HT-29 (cell line): ENCODE measurements around the gene ZC3H4. TPM values are rescaled to one million over a fixed set of nuclear protein-coding genes. Genes with fewer than 3 reads are reported as not detected.
"Not testable (repeated sequence)": the region's sequence is repeated elsewhere in the genome, so short reads cannot be mapped to it uniquely, and the experiment has no call there.

Experiments used
- DNase-seq: peaks from one replicate; pipeline ENCODE4 v3.0.0-alpha.2; 2015; ENCODE audit warnings: low spot score
- total RNA-seq: library from RNA; depleted of rRNA; stranded (reverse); fragments of >200 nt; shearing (Covaris generic); gene quantifications from 2 replicates; pipeline ENCODE4 v1.2.3, GENCODE V29; 2014

The ZC3H4 gene
- total RNA-seq, 1 experiment from 2014 or later: 36.7 TPM

- peak; percentile 75 for DNase-seq
Observed at GRCh38 chr19:47107953-47108746, 5.4 kb downstream of the ZC3H4 start.

DNA sequence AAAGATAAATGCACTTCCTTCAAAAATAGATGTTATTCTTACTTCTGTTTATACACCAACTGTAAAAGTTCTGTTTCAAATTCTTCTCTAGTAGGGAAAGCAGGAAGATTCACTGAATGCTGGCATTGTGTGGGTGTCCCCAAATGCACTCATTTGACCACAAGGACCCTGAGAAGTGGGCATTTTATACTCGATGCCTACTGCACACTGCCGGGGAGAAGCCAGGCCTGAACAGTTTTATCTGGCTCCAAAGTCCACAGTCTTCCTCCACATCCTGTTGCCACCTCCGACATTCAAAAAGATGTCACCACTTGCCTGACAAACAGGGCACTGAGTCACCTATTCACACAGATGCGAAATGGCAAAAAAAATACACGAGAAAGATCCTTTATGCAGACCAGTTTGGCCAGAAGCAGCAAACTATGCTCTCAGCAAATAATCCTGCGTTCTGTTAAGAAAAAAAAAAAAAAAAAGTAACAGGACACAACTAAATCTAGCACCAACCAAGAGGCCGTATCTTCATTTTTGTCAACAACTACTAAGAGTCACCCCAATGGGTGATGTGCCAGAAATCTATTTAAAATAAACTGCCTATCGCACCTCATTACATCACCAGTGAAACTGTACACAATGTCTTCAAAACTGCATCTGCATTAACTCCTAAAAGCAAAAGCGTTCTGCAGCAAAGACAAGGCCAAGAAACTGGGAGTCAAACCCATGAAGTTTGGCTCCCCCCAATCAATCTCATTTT lies 6.2 kb downstream of the ZC3H4 start:
- peak; percentile 92 for DNase-seq

DNA sequence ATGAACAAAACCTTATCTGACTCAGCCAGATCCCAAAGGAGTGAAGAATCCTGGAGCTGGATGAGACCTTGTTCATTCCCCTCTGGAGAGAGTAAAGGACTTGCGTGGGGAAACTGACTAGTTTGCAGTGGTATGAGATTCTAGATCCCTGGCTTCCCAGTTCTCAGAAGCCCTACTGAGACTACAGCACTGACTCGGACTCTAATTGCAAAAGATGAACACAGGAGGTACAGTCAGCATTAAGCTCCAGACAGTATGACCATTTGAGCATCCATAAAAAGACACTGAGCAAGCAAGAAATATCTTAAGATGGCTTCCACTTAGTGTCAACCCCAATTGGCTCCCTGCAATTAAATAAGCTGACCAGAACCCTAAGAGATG lies 6.8 kb downstream of the ZC3H4 start:
- DNase-seq: peak; percentile 31

GRCh38 chr19:47105874-47106273 lies 7.7 kb downstream of the ZC3H4 start:
- DNase-seq: no peak

DNA sequence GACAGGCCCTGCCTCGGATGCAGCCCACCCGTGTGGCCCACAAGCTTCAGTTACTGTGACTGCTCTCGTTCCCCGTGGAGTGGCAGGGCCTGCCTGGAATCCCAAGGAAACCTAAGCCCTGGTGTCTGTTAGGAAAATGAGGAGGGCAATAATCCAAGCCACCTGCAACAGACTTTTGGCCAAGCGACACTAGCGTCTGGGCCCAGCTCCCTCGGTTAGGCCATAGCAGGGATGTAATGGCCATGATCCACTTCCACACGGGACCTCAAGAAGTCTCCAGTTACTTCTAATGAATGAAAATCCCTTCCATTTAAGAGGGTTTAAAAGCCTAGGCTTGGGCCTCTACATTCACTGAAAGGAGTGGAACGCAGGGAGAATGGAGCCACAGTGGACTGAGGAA lies 8.9 kb downstream of the ZC3H4 start:
- no peak for DNase-seq

DNA sequence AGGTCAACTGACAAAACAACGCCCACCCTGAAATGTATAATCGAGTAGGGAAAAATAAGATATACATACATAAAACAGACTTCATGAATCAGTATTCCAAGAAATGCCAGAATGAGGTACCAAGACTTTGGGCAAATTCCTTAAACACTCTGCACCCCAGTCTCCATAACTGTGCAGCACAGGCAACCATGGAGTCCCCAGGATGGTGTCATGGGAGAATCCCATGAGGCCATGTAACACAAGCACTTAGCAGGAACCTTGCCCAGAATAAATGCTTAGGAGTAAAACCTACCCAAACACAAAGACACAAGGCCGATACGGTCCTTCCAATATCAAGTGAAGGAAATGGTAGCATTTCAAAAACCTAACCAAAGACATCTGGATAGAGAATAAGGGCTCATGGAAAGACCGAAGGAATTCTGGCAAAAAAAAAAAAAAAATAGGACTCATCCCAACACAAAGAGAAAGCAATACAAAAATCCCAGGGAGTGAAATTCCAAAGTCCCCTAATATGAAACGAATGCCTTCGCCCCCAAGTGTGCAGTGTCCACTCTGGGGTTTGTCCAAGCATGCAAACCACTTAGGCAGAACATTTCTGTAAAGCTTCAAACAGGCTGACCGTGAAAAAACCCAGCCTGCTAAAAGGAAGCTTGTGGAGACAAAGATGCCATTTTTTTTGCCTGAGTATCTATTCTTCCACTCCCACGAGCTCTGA lies 11.1 kb downstream of the ZC3H4 start:
- no peak for DNase-seq

DNA sequence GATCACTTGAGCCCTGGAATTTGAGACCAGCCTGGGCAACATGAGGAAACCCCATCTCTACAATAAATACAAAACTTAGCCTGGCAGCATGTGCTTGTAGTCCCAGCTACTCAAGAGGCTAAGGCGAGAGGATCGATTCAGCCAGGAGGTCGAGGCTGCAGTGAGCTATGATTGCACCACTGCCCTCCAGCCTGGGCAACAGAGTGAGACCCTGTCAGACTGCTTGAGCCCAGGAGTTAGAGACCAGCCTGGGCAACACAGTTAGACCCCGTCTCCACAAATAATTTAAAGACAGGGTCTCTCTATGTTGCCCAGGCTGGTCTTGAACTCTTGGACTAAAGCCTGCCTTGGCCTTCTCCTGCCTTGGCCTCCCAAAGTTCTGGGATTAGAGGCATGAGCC lies 12.5 kb downstream of the ZC3H4 start:
- not testable (repeated sequence) for DNase-seq

GRCh38 chr19:47100290-47100689 lies 13.3 kb downstream of the ZC3H4 start:
- DNase-seq: no peak

- no peak for DNase-seq
Observed at GRCh38 chr19:47099576-47100050, 14.0 kb downstream of the ZC3H4 start.

DNA sequence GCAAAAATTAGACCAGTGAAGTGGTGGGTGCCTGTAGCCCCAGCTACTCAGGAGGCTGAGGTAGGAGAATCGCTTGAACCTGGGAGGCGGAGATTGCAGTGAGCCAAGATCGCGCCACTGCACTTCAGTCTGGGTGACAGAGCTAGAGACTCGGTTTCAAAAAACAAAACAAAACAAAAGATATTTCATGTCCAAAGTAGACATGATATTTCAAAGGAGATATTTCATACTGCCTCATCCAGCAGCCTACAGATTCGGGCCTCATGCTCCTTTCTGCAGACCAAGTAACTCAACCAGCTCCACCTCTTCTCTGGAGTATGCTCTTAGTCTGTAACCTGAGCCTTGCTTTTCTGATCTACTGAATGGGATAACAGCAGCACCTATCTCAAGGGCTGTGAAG lies 15.0 kb downstream of the ZC3H4 start:
- DNase-seq: no peak

- DNase-seq: no peak
Observed at GRCh38 chr19:47097396-47098201, 16.0 kb downstream of the ZC3H4 start.

DNA sequence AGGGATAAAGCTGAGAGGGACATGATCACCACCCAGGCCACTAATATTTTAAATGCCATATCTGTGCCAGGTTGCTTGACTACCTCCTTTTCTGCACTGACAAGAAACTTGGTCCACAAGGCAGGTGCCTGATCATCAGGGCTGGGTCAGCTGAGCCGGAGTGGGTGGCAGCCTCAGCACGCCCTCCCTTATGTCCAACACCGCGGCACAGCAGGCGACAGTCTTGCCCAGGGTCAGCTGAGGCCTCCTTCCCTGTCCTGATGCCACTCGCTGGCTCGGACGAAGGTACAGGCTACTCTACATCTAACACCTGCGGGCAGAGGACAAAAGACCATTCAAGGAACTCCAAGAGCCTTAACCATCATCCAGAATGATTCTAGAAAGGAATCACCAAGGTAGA lies 16.9 kb downstream of the ZC3H4 start:
- DNase-seq: no peak

- peak; percentile 100 for DNase-seq
Observed at GRCh38 chr19:47096100-47096704, 17.4 kb downstream of the ZC3H4 start.

GRCh38 chr19:47095476-47096099 lies 18.0 kb downstream of the ZC3H4 start:
- no peak for DNase-seq

- DNase-seq: peak; percentile 84
Observed at GRCh38 chr19:47094557-47095475, 18.8 kb downstream of the ZC3H4 start.

GRCh38 chr19:47093841-47094240 lies 19.7 kb downstream of the ZC3H4 start:
- DNase-seq: no peak

- no peak for DNase-seq
Observed at GRCh38 chr19:47093254-47093653, 20.3 kb downstream of the ZC3H4 start.

GRCh38 chr19:47089767-47090350 lies 23.7 kb downstream of the ZC3H4 start:
- DNase-seq: no peak

DNA sequence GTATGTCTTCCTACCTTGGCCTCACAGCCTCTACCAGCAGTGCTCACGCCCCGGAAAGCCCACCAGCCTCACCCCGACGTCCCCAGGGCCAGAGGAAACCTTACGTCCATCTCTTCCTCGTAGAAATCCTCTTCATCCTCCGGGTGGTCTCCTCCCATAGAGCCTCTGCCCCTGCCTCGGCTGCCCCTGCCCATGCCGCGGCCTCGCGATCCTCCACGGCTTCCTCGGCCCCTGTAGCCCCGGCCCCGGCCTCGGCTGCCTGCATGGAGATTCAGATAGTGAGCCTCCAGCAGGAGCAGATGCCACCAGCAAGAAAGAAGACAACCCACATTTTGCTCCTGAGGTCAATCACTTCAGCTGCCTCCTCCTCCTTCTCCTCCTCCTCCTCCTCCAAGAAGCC lies 27.3 kb downstream of the ZC3H4 start:
- DNase-seq: no peak
